GM12878 (cell line): ENCODE measurements around the gene SYDE2. TPM values are rescaled to one million over a fixed set of nuclear protein-coding genes. Genes with fewer than 3 reads are reported as not detected.

Experiments
- ATAC-seq: fragments of 200-7000 bp; cut with Tn5 transposase; 3 replicates; pipeline ENCODE4 v1.9.1; 2020; ENCODE audit warnings: mild to moderate bottlenecking, moderate library complexity
- BruUV-seq: library from RNA; stranded (reverse); fragments of 400-500 nt; replicated peaks from 2 replicates; lab custom pipeline; 2021; lab: Mats Ljungman, UMichigan
- CTCF ChIA-PET: fragments of 300-600 bp; sonication (Branson Sonifier 250); formaldehyde crosslinking; extraction: SDS; loops from one replicate; lab custom pipeline; 2021; ENCODE audit warnings: inconsistent platforms; lab: Yijun Ruan, JAX
- POLR2A ChIA-PET: fragments of 350-600 bp; formaldehyde crosslinking; extraction: SDS; loops from one replicate; lab custom pipeline; 2021; ENCODE audit warnings: inconsistent platforms; lab: Charles Lee
- RAD21 ChIA-PET: fragments of 300-600 bp; sonication (Branson Sonifier 250); formaldehyde crosslinking; loops from one replicate; lab custom pipeline; 2023; ENCODE audit warnings: antibody characterized with exemption; ENCODE audit not compliant: unreplicated experiment; lab: Charles Lee
- SMC1A ChIA-PET: fragments of 300-600 bp; sonication (Branson Sonifier 250); formaldehyde crosslinking; loops from one replicate; lab custom pipeline; 2023; ENCODE audit not compliant: unreplicated experiment, uncharacterized antibody; lab: Charles Lee
- DNase-seq: peaks from one replicate; pipeline ENCODE4 v3.0.0-alpha.2; 2011; ENCODE audit warnings: low read depth, low spot score
- FAIRE-seq: peaks from 3 replicates; lab custom pipeline; 2011; peaks lifted over from hg19 to GRCh38; lab: Jason Lieb, UNC
- H2AFZ ChIP-seq: 2 replicates; pipeline ENCODE4 v1.6.0; 2011; ENCODE audit warnings: low read depth, low read length, control low read depth; ENCODE audit not compliant: control insufficient read depth
- H3K27ac ChIP-seq: 2 replicates; pipeline ENCODE4 v1.5.1; 2011; ENCODE audit warnings: control low read depth; ENCODE audit not compliant: control insufficient read depth, insufficient read depth
- H3K27me3 ChIP-seq, 2 experiments: replicated peaks in 1 of 2; 2 replicates each; pipeline versions ENCODE4 v1.6.0 to v1.6.1; 2011; ENCODE audit warnings: low read length in 1 of 2; ENCODE audit not compliant: control insufficient read depth in 2 of 2, insufficient read depth in 2 of 2
- H3K36me3 ChIP-seq, 2 experiments: 2 replicates each; pipeline ENCODE4 v1.5.1; 2011; ENCODE audit warnings: low read length in 1 of 2; ENCODE audit not compliant: control insufficient read depth in 2 of 2, insufficient read depth in 2 of 2
- H3K4me1 ChIP-seq: 2 replicates; pipeline ENCODE4 v1.6.1; 2011; ENCODE audit warnings: mild to moderate bottlenecking, low read length, moderate library complexity, mixed read lengths; ENCODE audit not compliant: control insufficient read depth, insufficient read depth
- H3K4me2 ChIP-seq: 2 replicates; pipeline ENCODE4 v1.6.0; 2011; ENCODE audit warnings: control low read depth; ENCODE audit not compliant: control insufficient read depth, insufficient read depth
- H3K4me3 ChIP-seq: fragments of 200-600 bp; sonication (generic); 2 replicates; pipeline ENCODE4 v1.5.1; 2016
- H3K79me2 ChIP-seq: 2 replicates; pipeline ENCODE4 v1.6.0; 2011; ENCODE audit warnings: low read length; ENCODE audit not compliant: control insufficient read depth, insufficient read depth
- H3K9ac ChIP-seq: 2 replicates; pipeline ENCODE4 v1.8.0; 2011; ENCODE audit warnings: low read length, control low read depth, mixed read lengths; ENCODE audit not compliant: control insufficient read depth, insufficient read depth
- H3K9me3 ChIP-seq: replicated peaks from 3 replicates; pipeline ENCODE4 v1.5.1; 2011; ENCODE audit warnings: mild to moderate bottlenecking, low read length; ENCODE audit not compliant: control insufficient read depth, insufficient read depth
- H4K20me1 ChIP-seq: 2 replicates; pipeline ENCODE4 v1.6.0; 2011; ENCODE audit not compliant: control insufficient read depth, insufficient read depth
- ATF3 ChIP-seq: IDR thresholded peaks from 2 replicates; pipeline ENCODE4 v1.6.1; 2011; ENCODE audit warnings: low read depth, mild to moderate bottlenecking, low read length, moderate library complexity, borderline replicate concordance; ENCODE audit errors: extremely low read depth
- BCLAF1 ChIP-seq: fragments of 450-650 bp; IDR thresholded peaks from 2 replicates; pipeline ENCODE4 v1.6.1; 2017; ENCODE audit warnings: antibody characterized with exemption, mild to moderate bottlenecking, moderate library complexity
- BHLHE40 ChIP-seq, 2 experiments: fragments of 450-650 bp in 1 of 2; IDR thresholded peaks; 2 replicates each; pipeline ENCODE4 v1.6.1; 2011 to 2017; ENCODE audit warnings: low read depth in 2 of 2, borderline replicate concordance in 1 of 2, improper control_type of control experiment in 1 of 2, low read length in 1 of 2, mild to moderate bottlenecking in 1 of 2
- CBFB ChIP-seq: IDR thresholded peaks from 2 replicates; pipeline ENCODE4 v1.6.1; 2016; ENCODE audit warnings: antibody characterized with exemption, low read depth
- ELK1 ChIP-seq: IDR thresholded peaks from 2 replicates; pipeline ENCODE4 v1.6.1; 2012; ENCODE audit warnings: low read depth, low read length, improper control_type of control experiment
- HDAC2 ChIP-seq: fragments of 200-600 bp; sonication (generic); IDR thresholded peaks from 2 replicates; pipeline ENCODE4 v1.6.1; 2017
- MLLT1 ChIP-seq: fragments of 450-650 bp; IDR thresholded peaks from 2 replicates; pipeline ENCODE4 v1.6.1; 2016; ENCODE audit warnings: mild to moderate bottlenecking
- NFYA ChIP-seq: IDR thresholded peaks from 2 replicates; pipeline ENCODE4 v1.6.1; 2011; ENCODE audit warnings: low read depth, mild to moderate bottlenecking, low read length, improper control_type of control experiment, borderline replicate concordance
- NRF1 ChIP-seq: conservative IDR thresholded peaks from 2 replicates; pipeline ENCODE4 v1.6.1; 2011; ENCODE audit warnings: mild to moderate bottlenecking, low read depth, low read length, improper control_type of control experiment
- POU2F2 ChIP-seq: IDR thresholded peaks from 3 replicates; pipeline ENCODE4 v1.6.1; 2011; ENCODE audit warnings: low read depth, mild to moderate bottlenecking, low read length, borderline replicate concordance
- RAD21 ChIP-seq: IDR thresholded peaks from 2 replicates; pipeline ENCODE4 v1.6.1; 2011; ENCODE audit warnings: mild to moderate bottlenecking, low read depth, low read length, moderate library complexity; ENCODE audit not compliant: insufficient read depth
- RFX5 ChIP-seq: IDR thresholded peaks from 2 replicates; pipeline ENCODE4 v1.6.1; 2011; ENCODE audit warnings: low read depth, low read length, improper control_type of control experiment
- SIN3A ChIP-seq: IDR thresholded peaks from 2 replicates; pipeline ENCODE4 v1.6.1; 2012; ENCODE audit warnings: low read depth, low read length, improper control_type of control experiment
- SKIL ChIP-seq: fragments of 450-650 bp; IDR thresholded peaks from 2 replicates; pipeline ENCODE4 v1.6.1; 2017; ENCODE audit warnings: mild to moderate bottlenecking, low read depth, inconsistent platforms; ENCODE audit not compliant: poor library complexity, severe bottlenecking
- STAT3 ChIP-seq: IDR thresholded peaks from 2 replicates; pipeline ENCODE4 v1.6.1; 2011; ENCODE audit warnings: low read depth, low read length, improper control_type of control experiment
- TCF7 ChIP-seq: IDR thresholded peaks from 2 replicates; pipeline ENCODE4 v1.6.1; 2014; ENCODE audit warnings: antibody characterized with exemption, borderline replicate concordance
- ZSCAN29 ChIP-seq: fragments of 450-650 bp; IDR thresholded peaks from 2 replicates; pipeline ENCODE4 v1.6.1; 2017; ENCODE audit warnings: mild to moderate bottlenecking, moderate library complexity
- in situ Hi-C: fragments of 300-500 bp; cut with MboI; formaldehyde crosslinking; loops from 9 replicates; pipeline ENCODE4 v1.14.3; 2018; ENCODE audit warnings: mixed read lengths
- intact Hi-C: fragments of 100-400 bp; cut with micrococcal nuclease; formaldehyde crosslinking; loops from one replicate; pipeline ENCODE4 v1.14.2; 2022; ENCODE audit not compliant: unreplicated experiment
- polyA plus RNA-seq, 11 experiments: library from polyadenylated mRNA; depleted of rRNA in 4 of 11; unstranded in 6 of 11; stranded (reverse) in 5 of 11; fragments of >200 nt; fragmentation: Nextera tagmentation in 4 of 11; fragmentation: Illumina TruSeq in 1 of 11; extraction: Ambion mirVana in 4 of 11; extraction: Trizol in 1 of 11; gene quantifications; 1 replicate in 1 of 11; 2 replicates in 10 of 11; pipeline versions ENCODE4 v1.2.1 to v1.2.3, GENCODE V29; 2011 to 2016; ENCODE audit warnings: inconsistent platforms in 2 of 11, missing spikeins in 2 of 11, low read depth in 1 of 11
- total RNA-seq, 4 experiments: library from RNA; depleted of rRNA in 3 of 4; stranded (reverse); fragments of >200 nt in 3 of 4; fragmentation: Illumina TruSeq in 1 of 4; extraction: Trizol in 1 of 4; gene quantifications; 2 replicates each; pipeline versions ENCODE4 v1.2.1 to v1.2.3, GENCODE V29; 2013 to 2021

The SYDE2 gene
- total and polyA plus RNA-seq, 10 of the 15 experiments (the other 5 are each of a cell fraction or from before 2014, with no cell fraction given), result 0.37 to 4.1 (median 1.8) TPM; not detected in 1

GRCh38 chr1:85216697-85217096 lies 15.9 kb upstream of the SYDE2 start:
- Histone ChIP-seq H3K79me2 (no peaks in the 10 kb centered on the region), H3K27ac (no peak overlapping the region), H3K36me3 (no peaks in the 10 kb centered on the region), H3K27me3 (no peaks in the 10 kb centered on the region; a peak in 1 of 4 replicates), H3K4me1 (no peaks in the 10 kb centered on the region), H3K9ac (no peak overlapping the region), H4K20me1 (no peaks in the 10 kb centered on the region), H3K9me3 (no peaks in the 10 kb centered on the region), H2AFZ (no peak overlapping the region), H3K4me2 (no peak overlapping the region), H3K4me3 (no peak overlapping the region)
- intact Hi-C loops (no loop called here), in situ Hi-C loops (no loop called here)
- DNase-seq (no peak), ATAC-seq (no peak), FAIRE-seq (no peak)
- ChIA-PET CTCF (interaction anchor here (0.7 to 1.4 kb wide), 2 partner anchors 38 to 39 kb away, joined by 3 to 4 read pairs; no protein-coding TSS in a partner anchor), RAD21 (no interaction called here), SMC1A (interaction anchor here (0.9 to 1.1 kb wide), 2 partner anchors 16 to 272 kb away, joined by 3 to 6 read pairs; no protein-coding TSS in a partner anchor), POLR2A (interaction anchor here (0.6 to 0.7 kb wide), 2 partner anchors 279 to 690 kb away, joined by 3 to 5 read pairs; no protein-coding TSS in a partner anchor)
- no TSS peak for BruUV-seq
- TF ChIP-seq MLLT1 (no peak), ELK1 (no peak), HDAC2 (no peak), NRF1 (no peak), BCLAF1 (no peak), SKIL (no peak), SIN3A (no peak), ZSCAN29 (no peak), RAD21 (no peak), ATF3 (no peak), NFYA (no peak), RFX5 (no peak), BHLHE40 (IDR thresholded peaks at IDR 0.05; ENCODE audit: borderline replicate concordance in 1 of 2, low read depth in 2 of 2, low read length in 1 of 2) (no peak), POU2F2 (no peak), CBFB (no peak), TCF7 (no peak), STAT3 (no peak)
